B cell (primary cell): ENCODE measurements around the gene ALDH8A1. TPM values are rescaled to one million over a fixed set of nuclear protein-coding genes. Genes with fewer than 3 reads are reported as not detected.

Experiments
- ATAC-seq: fragments of 200-7000 bp; cut with Tn5 transposase; one replicate; pipeline ENCODE4 v1.10.0; 2021; ENCODE audit warnings: low read depth, mild to moderate bottlenecking, moderate number of reproducible peaks, moderate library complexity
- CTCF ChIA-PET: fragments of 350-600 bp; sonication (Branson Sonifier 250); formaldehyde crosslinking; loops from one replicate; lab custom pipeline; 2021; ENCODE audit warnings: antibody characterized with exemption, inconsistent platforms; lab: Charles Lee
- POLR2A ChIA-PET: fragments of 350-600 bp; sonication (Branson Sonifier 250); formaldehyde crosslinking; loops from one replicate; lab custom pipeline; 2021; ENCODE audit warnings: antibody characterized with exemption; lab: Charles Lee
- DNase-seq: peaks from one replicate; pipeline ENCODE4 v3.0.0; 2013
- H2AFZ ChIP-seq: 2 replicates; pipeline ENCODE4 v1.6.1; 2012; ENCODE audit warnings: mild to moderate bottlenecking, low read depth, low read length; ENCODE audit not compliant: insufficient read depth, poor library complexity, severe bottlenecking
- H3K27ac ChIP-seq, 2 donors: 1 replicate in 1 of 2; 2 replicates in 1 of 2; pipeline ENCODE4 v1.5.1; 2012 to 2013; ENCODE audit warnings: low read length in 2 of 2, mild to moderate bottlenecking in 2 of 2, moderate library complexity in 1 of 2
- H3K27me3 ChIP-seq, 4 experiments: fragments of 200-600 bp in 1 of 4; sonication (generic) in 1 of 4; replicated peaks in 1 of 4; 1 replicate in 2 of 4; 2 replicates in 2 of 4; pipeline versions ENCODE4 v1.6.1 to v1.7.0; 2013 to 2016; ENCODE audit warnings: low read length in 3 of 4, mild to moderate bottlenecking in 2 of 4, mixed read lengths in 1 of 4, moderate library complexity in 1 of 4; ENCODE audit not compliant: insufficient read depth in 4 of 4, control insufficient read depth in 3 of 4; ENCODE audit errors: control extremely low read depth in 1 of 4
- H3K36me3 ChIP-seq, 2 experiments: replicated peaks in 1 of 2; 1 replicate in 1 of 2; 2 replicates in 1 of 2; pipeline versions ENCODE4 v1.6.1 to v1.7.1; 2013; ENCODE audit warnings: low read length in 1 of 2; ENCODE audit not compliant: insufficient read depth in 2 of 2, control insufficient read depth in 1 of 2; ENCODE audit errors: control extremely low read depth in 1 of 2, extremely low read depth in 1 of 2
- H3K4me1 ChIP-seq, 2 donors: fragments of 200-600 bp in 1 of 2; sonication (generic) in 1 of 2; 1 replicate in 1 of 2; 2 replicates in 1 of 2; pipeline versions ENCODE4 v1.5.1 to v1.6.1; 2013 to 2017; ENCODE audit warnings: low read length in 2 of 2; ENCODE audit not compliant: control insufficient read depth in 2 of 2, insufficient read depth in 2 of 2
- H3K4me2 ChIP-seq: replicated peaks from 2 replicates; pipeline ENCODE3; 2012; ENCODE audit warnings: mild to moderate bottlenecking, low read depth, low read length; ENCODE audit not compliant: poor library complexity, severe bottlenecking
- H3K4me3 ChIP-seq, 5 experiments: fragments of 200-600 bp in 1 of 5; sonication (generic) in 1 of 5; 1 replicate in 3 of 5; 2 replicates in 2 of 5; pipeline versions ENCODE4 v1.5.1 to v1.7.0; 2011 to 2016; ENCODE audit warnings: low read length in 4 of 5, mild to moderate bottlenecking in 4 of 5, low read depth in 2 of 5, control low read depth in 1 of 5, moderate library complexity in 1 of 5; ENCODE audit not compliant: insufficient read depth in 1 of 5; ENCODE audit errors: control extremely low read depth in 1 of 5, extremely low read depth in 1 of 5
- H3K79me2 ChIP-seq: fragments of 200-600 bp; sonication (generic); one replicate; pipeline ENCODE4 v1.6.0; 2016; ENCODE audit warnings: low read length; ENCODE audit not compliant: control insufficient read depth, insufficient read depth
- H3K9ac ChIP-seq: fragments of 200-600 bp; sonication (generic); 2 replicates; pipeline ENCODE4 v1.6.1; 2017; ENCODE audit warnings: mild to moderate bottlenecking, low read length, moderate library complexity
- H3K9me3 ChIP-seq, 3 donors: one replicate each; pipeline versions ENCODE4 v1.6.1 to v1.7.1; 2013; ENCODE audit warnings: low read length in 2 of 3; ENCODE audit not compliant: control insufficient read depth in 2 of 3, insufficient read depth in 1 of 3; ENCODE audit errors: control extremely low read depth in 1 of 3
- H4K20me1 ChIP-seq: 2 replicates; pipeline ENCODE4 v1.6.0; 2012; ENCODE audit warnings: mild to moderate bottlenecking, low read length; ENCODE audit not compliant: insufficient read depth, control insufficient read depth, poor library complexity, severe bottlenecking
- H3K27ac Mint-ChIP-seq: one replicate; pipeline ENCODE4 v1.8.0; 2021; ENCODE audit warnings: mixed read lengths
- H3K27me3 Mint-ChIP-seq: one replicate; pipeline ENCODE4 v1.8.0; 2021; ENCODE audit warnings: mixed read lengths
- H3K4me1 Mint-ChIP-seq: one replicate; pipeline ENCODE4 v1.8.0; 2021; ENCODE audit warnings: mixed read lengths
- H3K4me3 Mint-ChIP-seq: one replicate; pipeline ENCODE4 v1.8.0; 2021; ENCODE audit warnings: mixed read lengths
- H3K9me3 Mint-ChIP-seq: one replicate; pipeline ENCODE4 v1.8.0; 2022; ENCODE audit warnings: mixed read lengths; ENCODE audit not compliant: insufficient read depth
- CTCF ChIP-seq: fragments of 200-600 bp; IDR thresholded peaks from one replicate; pipeline ENCODE4 v1.8.0; 2022; ENCODE audit warnings: antibody characterized with exemption, mild to moderate bottlenecking
- EZH2 ChIP-seq: IDR thresholded peaks from 2 replicates; pipeline ENCODE4 v1.6.1; 2012; ENCODE audit warnings: borderline replicate concordance, low read depth, mild to moderate bottlenecking, moderate library complexity, low read length; ENCODE audit not compliant: insufficient read depth, poor library complexity, severe bottlenecking
- WGBS: methylation state at CpG from one replicate; pipeline ENCODE4 v1.1.5; 2013; ENCODE audit warnings: missing lambda C conversion rate; ENCODE audit not compliant: insufficient coverage; 5-methylcytosine and 5-hydroxymethylcytosine counted together
- intact Hi-C: fragments of 100-400 bp; cut with micrococcal nuclease; formaldehyde crosslinking; loops from one replicate; pipeline ENCODE4 v1.10.0; 2022
- polyA plus RNA-seq: library from polyadenylated mRNA; depleted of rRNA; stranded (reverse); fragments of >200 nt; gene quantifications from 2 replicates; pipeline ENCODE4 v1.2.3, GENCODE V29; 2012
- total RNA-seq, 2 donors: library from RNA; stranded (reverse); fragments of 120-200 nt in 1 of 2; gene quantifications; 1 replicate in 1 of 2; 2 replicates in 1 of 2; pipeline versions ENCODE4 v1.2.3 to v1.2.4, GENCODE V29; 2013 to 2022

ALDH8A1 gene
- total and polyA plus RNA-seq, 2 donors (not counting 1 experiment from before 2014, with no cell fraction given): 0.49 to 1.1 TPM

GRCh38 chr6:134932535-134933470, 17.1 kb downstream of the ALDH8A1 start:
- Mint-ChIP-seq H3K27ac (no peak overlapping the region), H3K9me3 (no peaks in the 10 kb centered on the region), H3K4me1 (no peaks in the 10 kb centered on the region), H3K27me3 (no peaks in the 10 kb centered on the region), H3K4me3 (no peak overlapping the region)
- Histone ChIP-seq H3K9ac (no peak overlapping the region), H3K79me2 (no peaks in the 10 kb centered on the region), H3K9me3 (no peaks in the 10 kb centered on the region), H3K4me1 (no peaks in the 10 kb centered on the region), H3K4me3 (no peak overlapping the region), H3K27me3 (no peaks in the 10 kb centered on the region), H4K20me1 (no peaks in the 10 kb centered on the region), H3K27ac (no peak overlapping the region), H3K36me3 (no peaks in the 10 kb centered on the region), H3K4me2 (no peak overlapping the region), H2AFZ (no peak overlapping the region)
- TF ChIP-seq CTCF (no peak), EZH2 (no peak)
- no peak for DNase-seq
- WGBS: 97% methylated on average over 9 of the region's 11 CpGs
- ChIA-PET POLR2A (no interaction called here), CTCF (interaction anchor here (2.7 kb wide), 1 partner anchor 8 kb away, joined by 15 read pairs; no protein-coding TSS in a partner anchor)
- ATAC-seq: no peak
- intact Hi-C loops: no loop called here

DNA sequence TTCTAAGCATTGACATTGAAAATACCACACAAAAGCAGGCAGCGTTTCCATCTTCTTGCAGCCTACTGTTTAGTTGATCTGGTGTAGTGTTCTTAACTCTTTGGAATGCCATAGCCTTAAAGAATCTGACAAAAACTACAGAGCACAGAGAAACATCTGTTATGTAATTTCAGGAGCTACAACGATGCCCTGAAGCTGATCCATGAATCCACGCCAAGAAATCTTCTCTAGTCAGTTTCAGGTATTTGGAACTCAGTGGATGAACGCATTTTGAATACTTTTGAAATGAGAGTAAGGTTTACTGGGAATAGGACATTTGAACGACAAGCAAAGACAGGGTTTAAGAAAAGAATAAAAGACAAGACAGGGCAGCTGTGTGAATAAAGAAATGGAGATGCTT, 17.8 kb downstream of the ALDH8A1 start:
- Mint-ChIP-seq H3K9me3 (no peaks in the 10 kb centered on the region), H3K4me3 (no peak overlapping the region), H3K27me3 (no peaks in the 10 kb centered on the region), H3K27ac (no peak overlapping the region), H3K4me1 (no peaks in the 10 kb centered on the region)
- Histone ChIP-seq H3K27me3 (no peaks in the 10 kb centered on the region), H3K4me1 (no peaks in the 10 kb centered on the region), H3K9ac (no peak overlapping the region), H4K20me1 (no peaks in the 10 kb centered on the region), H3K27ac (no peak overlapping the region), H3K36me3 (no peaks in the 10 kb centered on the region), H3K4me2 (no peak overlapping the region), H2AFZ (no peak overlapping the region), H3K9me3 (no peaks in the 10 kb centered on the region), H3K4me3 (no peak overlapping the region), H3K79me2 (no peaks in the 10 kb centered on the region)
- POLR2A ChIA-PET: no interaction called here
- ATAC-seq (no peak), DNase-seq (no peak)
- intact Hi-C loops: no loop called here
- CTCF ChIA-PET: interaction anchor here (2.7 kb wide), 1 partner anchor 9 kb away, joined by 15 read pairs; no protein-coding TSS in a partner anchor
- WGBS: 86% methylated on average over 3 of the region's 5 CpGs
- TF ChIP-seq EZH2 (no peak), CTCF (no peak)
